HCT116 (cell line): ENCODE data around the gene FKBP6. TPM values are rescaled to one million over a fixed set of nuclear protein-coding genes. Genes with fewer than 3 reads are reported as not detected.
A peak's percentile ranks its signal among the peaks of the same experiment; 100 is the strongest.

Experiments used
- ATAC-seq: fragments of 200-7000 bp; cut with Tn5 transposase; 2 replicates; pipeline ENCODE4 v1.9.1; 2020; ENCODE audit warnings: mild to moderate bottlenecking, moderate library complexity
- BruUV-seq: library from RNA; stranded (reverse); fragments of 400-500 nt; replicated peaks from 2 replicates; lab custom pipeline; 2021; lab: Mats Ljungman, UMichigan
- CTCF ChIA-PET: fragments of 300-600 bp; sonication (Branson Sonifier 250); formaldehyde crosslinking; loops from one replicate; lab custom pipeline; 2021; ENCODE audit warnings: antibody characterized with exemption; lab: Charles Lee
- POLR2A ChIA-PET: fragments of 300-600, 350-600 bp; sonication (Branson Sonifier 250); formaldehyde crosslinking; loops from one replicate; lab custom pipeline; 2021; ENCODE audit warnings: antibody characterized with exemption; lab: Charles Lee
- RAD21 ChIA-PET, 2 experiments: fragments of 300-600 bp; sonication (Branson Sonifier 250); formaldehyde crosslinking; loops; one replicate each; lab custom pipeline; 2023; ENCODE audit warnings: low total read pairs in 2 of 2; ENCODE audit not compliant: uncharacterized antibody in 2 of 2, unreplicated experiment in 2 of 2, low non-redundant PET in 1 of 2; lab: Charles Lee
- DNase-seq: peaks from one replicate; pipeline ENCODE4 v3.0.0-alpha.2; 2010; ENCODE audit warnings: low read depth, low spot score
- H2AFZ ChIP-seq: fragments of 200-600 bp; shearing (Covaris generic), sonication (generic); 2 replicates; pipeline ENCODE4 v1.6.1; 2017; ENCODE audit warnings: low read depth, mixed run types, mixed read lengths, antibody characterized with exemption, low read length; ENCODE audit not compliant: poor library complexity, severe bottlenecking
- H3K27ac ChIP-seq: 2 replicates; pipeline ENCODE4 v1.5.1; 2012; ENCODE audit warnings: low read depth, low read length
- H3K27me3 ChIP-seq: fragments of 200-600 bp; sonication (generic); 2 replicates; pipeline ENCODE4 v1.6.1; 2016; ENCODE audit warnings: mixed run types, low read length, mixed read lengths; ENCODE audit not compliant: insufficient read depth
- H3K36me3 ChIP-seq, 2 experiments: fragments of 200-500 bp in 1 of 2; fragments of 200-600 bp in 1 of 2; sonication (Bioruptor generic) in 1 of 2; sonication (generic) in 1 of 2; 2 replicates each; pipeline versions ENCODE4 v1.5.1 to v1.6.1; 2014 to 2016; ENCODE audit warnings: low read length in 2 of 2, inconsistent platforms in 1 of 2, mixed read lengths in 1 of 2, mixed run types in 1 of 2; ENCODE audit not compliant: insufficient read depth in 2 of 2, control insufficient read depth in 1 of 2
- H3K4me1 ChIP-seq, 2 experiments: fragments of 200-600 bp in 1 of 2; sonication (generic) in 1 of 2; 2 replicates each; pipeline versions ENCODE4 v1.5.1 to v1.6.1; 2012 to 2017; ENCODE audit warnings: low read length in 2 of 2, inconsistent platforms in 1 of 2, mild to moderate bottlenecking in 1 of 2, mixed read lengths in 1 of 2, mixed run types in 1 of 2, moderate library complexity in 1 of 2; ENCODE audit not compliant: insufficient read depth in 2 of 2, control insufficient read depth in 1 of 2
- H3K4me2 ChIP-seq: fragments of 200-600 bp; sonication (generic); 2 replicates; pipeline ENCODE4 v1.6.1; 2017; ENCODE audit warnings: mixed run types, low read length, mixed read lengths
- H3K4me3 ChIP-seq, 2 experiments: fragments of 200-600 bp in 1 of 2; sonication (generic) in 1 of 2; replicated peaks in 1 of 2; 2 replicates each; pipeline ENCODE4 v1.5.1; 2011 to 2016; ENCODE audit warnings: low read length in 2 of 2, control low read depth in 1 of 2, low read depth in 1 of 2, mild to moderate bottlenecking in 1 of 2, mixed read lengths in 1 of 2, mixed run types in 1 of 2
- H3K79me2 ChIP-seq: fragments of 200-600 bp; sonication (generic); 2 replicates; pipeline ENCODE4 v1.6.1; 2017; ENCODE audit warnings: mild to moderate bottlenecking, mixed run types, low read length, moderate library complexity, mixed read lengths; ENCODE audit not compliant: insufficient read depth
- H3K9ac ChIP-seq: fragments of 200-600 bp; sonication (generic); 2 replicates; pipeline ENCODE4 v1.6.1; 2016; ENCODE audit warnings: low read length, mixed read lengths
- H3K9me2 ChIP-seq: fragments of 200-600 bp; sonication (generic), shearing (Covaris generic); 2 replicates; pipeline ENCODE4 v1.6.1; 2017; ENCODE audit warnings: mixed run types, mild to moderate bottlenecking, moderate library complexity; ENCODE audit not compliant: insufficient read depth
- H3K9me3 ChIP-seq, 2 experiments: fragments of 200-500 bp in 1 of 2; fragments of 200-600 bp in 1 of 2; sonication (Bioruptor generic) in 1 of 2; sonication (generic) in 1 of 2; 2 replicates each; pipeline ENCODE4 v1.6.1; 2014 to 2017; ENCODE audit warnings: low read length in 2 of 2, mixed read lengths in 2 of 2, inconsistent platforms in 1 of 2, low read depth in 1 of 2, mild to moderate bottlenecking in 1 of 2, mixed run types in 1 of 2, moderate library complexity in 1 of 2; ENCODE audit not compliant: control insufficient read depth in 1 of 2, insufficient read depth in 1 of 2
- H4K20me1 ChIP-seq: fragments of 200-600 bp; sonication (generic), shearing (Covaris generic); 2 replicates; pipeline ENCODE4 v1.6.1; 2017; ENCODE audit warnings: mixed run types, mild to moderate bottlenecking, moderate library complexity; ENCODE audit not compliant: insufficient read depth
- EGR1 ChIP-seq: IDR thresholded peaks from 2 replicates; pipeline ENCODE4 v1.6.1; 2012; ENCODE audit warnings: low read depth
- EZH2 ChIP-seq: fragments of 200-600 bp; sonication (generic); IDR thresholded peaks from 2 replicates; pipeline ENCODE4 v1.6.1; 2017; ENCODE audit warnings: antibody characterized with exemption, mixed run types
- EZH2phosphoT487 ChIP-seq: fragments of 200-600 bp; IDR thresholded peaks from 2 replicates; pipeline ENCODE4 v1.6.1; 2018; ENCODE audit warnings: antibody characterized with exemption, borderline replicate concordance
- SP1 ChIP-seq: IDR thresholded peaks from 2 replicates; pipeline ENCODE4 v1.6.1; 2012; ENCODE audit warnings: low read depth
- TCF7L2 ChIP-seq: IDR thresholded peaks from 2 replicates; pipeline ENCODE4 v1.7.0; 2011; ENCODE audit warnings: borderline replicate concordance, inconsistent platforms; ENCODE audit not compliant: insufficient read depth, insufficient read length; ENCODE audit errors: extremely low read depth
- ZBTB33 ChIP-seq: IDR thresholded peaks from 2 replicates; pipeline ENCODE4 v1.6.1; 2011; ENCODE audit warnings: mild to moderate bottlenecking, low read length, moderate library complexity; ENCODE audit not compliant: insufficient replicate concordance; ENCODE audit errors: extremely low read depth
- ZFX ChIP-seq: fragments of 450-650 bp; IDR thresholded peaks from 2 replicates; pipeline ENCODE4 v1.6.1; 2017
- ZNF274 ChIP-seq: fragments of 200-500 bp; sonication (Bioruptor generic); IDR thresholded peaks from 2 replicates; pipeline ENCODE4 v1.6.1; 2014; ENCODE audit warnings: mild to moderate bottlenecking, low read depth, low read length, inconsistent platforms
- intact Hi-C: fragments of 100-400 bp; cut with micrococcal nuclease; formaldehyde crosslinking; loops from 2 replicates; pipeline ENCODE4 v1.10.0; 2022
- total RNA-seq: library from RNA; stranded (reverse); gene quantifications from one replicate; pipeline ENCODE4 v1.2.1, GENCODE V29; 2021; ENCODE audit not compliant: unreplicated experiment

The FKBP6 gene
- total RNA-seq, 1 experiment from 2014 or later, result not detected

DNA sequence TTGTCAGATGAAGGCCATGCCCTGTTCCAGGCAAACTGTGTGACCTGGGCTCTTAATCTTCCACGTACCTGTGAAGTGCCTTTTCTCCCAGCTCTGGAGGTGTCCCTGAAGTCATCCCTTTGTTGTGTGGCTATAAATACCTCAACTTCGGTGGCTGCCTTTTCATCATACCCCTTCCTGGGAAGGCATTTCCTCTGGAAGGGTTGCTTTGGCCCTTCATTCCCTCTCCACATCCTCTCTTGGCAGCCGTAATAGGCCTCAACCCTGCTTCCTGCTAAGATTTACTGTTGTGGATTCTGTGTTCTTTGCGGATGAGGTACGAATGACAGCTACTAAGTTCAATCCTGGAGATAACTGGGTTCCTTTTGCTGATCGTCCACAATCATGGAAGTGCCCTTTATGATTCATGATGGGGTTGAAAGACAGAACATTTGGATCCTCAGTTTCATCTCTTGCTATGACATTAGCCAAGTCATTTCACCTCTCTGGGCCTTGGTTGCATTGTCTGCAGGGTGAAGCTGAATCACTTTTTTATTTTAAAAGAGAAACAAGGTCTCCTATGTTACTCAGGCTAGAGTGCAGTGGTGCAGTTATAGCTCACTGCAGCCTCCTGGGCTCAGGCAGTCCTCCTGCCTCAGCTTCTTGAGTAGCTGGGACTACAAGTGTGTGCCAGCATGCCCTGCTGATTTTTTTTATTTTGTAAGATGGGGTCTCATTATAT lies 23.6 kb downstream of the FKBP6 start:
- no peak for ATAC-seq
- no peak overlapping the region for H3K27ac ChIP-seq
- ChIA-PET POLR2A (no interaction called here), RAD21 (no interaction called here), CTCF (no interaction called here)
- no peaks in the 10 kb centered on the region for H3K27me3 ChIP-seq
- H4K20me1 ChIP-seq, result no peaks in the 10 kb centered on the region
- H3K4me3 ChIP-seq, result no peak overlapping the region
- no peaks in the 10 kb centered on the region for H3K9me3 ChIP-seq
- BruUV-seq, result no TSS peak
- DNase-seq, result no peak
- H3K4me2 ChIP-seq, result no peak overlapping the region
- peaks cover 0 to 3% of the 10 kb centered on the region in 2 experiments; a peak in 1 of 4 replicates for H3K4me1 ChIP-seq
- TF ChIP-seq ZBTB33, result no peak
- TF ChIP-seq TCF7L2, result peak; percentile 75
- no peak for TF ChIP-seq EZH2phosphoT487
- H3K9me2 ChIP-seq, result no peaks in the 10 kb centered on the region
- no peak overlapping the region for H2AFZ ChIP-seq
- H3K79me2 ChIP-seq, result no peaks in the 10 kb centered on the region
- H3K36me3 ChIP-seq, result no peaks in the 10 kb centered on the region
- intact Hi-C loops, result no loop called here
- no peak overlapping the region for H3K9ac ChIP-seq

DNA sequence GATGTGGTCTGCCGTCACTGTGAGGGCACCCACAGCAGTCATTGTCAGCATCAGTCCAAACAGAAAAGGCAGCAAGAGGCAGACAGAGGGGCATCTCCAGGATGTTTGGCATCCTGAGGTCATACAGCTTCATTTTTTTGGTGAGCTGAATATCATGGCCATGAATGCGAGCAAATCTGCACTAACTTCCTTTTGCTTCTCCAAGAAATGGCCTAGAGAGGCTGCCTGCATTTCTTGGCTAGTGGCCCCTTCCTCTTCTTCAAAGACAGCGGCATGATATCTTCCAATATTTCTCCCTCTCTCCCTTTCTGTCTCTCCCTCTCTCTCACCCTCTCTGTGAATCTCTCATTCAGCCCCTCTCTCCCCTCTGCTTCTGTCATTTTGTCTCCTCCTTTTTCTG lies 24.8 kb downstream of the FKBP6 start:
- intact Hi-C loops, result no loop called here
- Histone ChIP-seq H3K79me2 (no peaks in the 10 kb centered on the region), H3K9me2 (no peaks in the 10 kb centered on the region), H3K27me3 (no peaks in the 10 kb centered on the region), H3K4me3 (no peak overlapping the region), H4K20me1 (no peaks in the 10 kb centered on the region), H3K4me2 (no peak overlapping the region), H2AFZ (no peak overlapping the region), H3K9me3 (no peaks in the 10 kb centered on the region), H3K4me1 (peaks cover 0 to 3% of the 10 kb centered on the region in 2 experiments; a peak in 1 of 4 replicates), H3K9ac (no peak overlapping the region), H3K36me3 (no peaks in the 10 kb centered on the region), H3K27ac (no peak overlapping the region)
- RAD21 ChIA-PET, result no interaction called here
- ATAC-seq (no peak), DNase-seq (no peak)
- CTCF ChIA-PET, result no interaction called here
- no TSS peak for BruUV-seq
- TF ChIP-seq ZFX, result no peak
- TF ChIP-seq EGR1, result no peak
- no peak for TF ChIP-seq SP1
- TF ChIP-seq ZBTB33, result no peak
- TF ChIP-seq ZNF274, result no peak
- TF ChIP-seq EZH2, result no peak
- POLR2A ChIA-PET, result no interaction called here
